Gastrocnemius medialis (tissue), 4 donors: Measurements from ENCODE around the gene TRIM36. TPM values are rescaled to one million over a fixed set of nuclear protein-coding genes. Genes with fewer than 3 reads are reported as not detected.

Experiments used
- ATAC-seq, 2 donors: fragments of 150-250 bp; one replicate each; pipeline ENCODE4 v1.9.1; 2016
- DNase-seq, 2 donors: peaks; one replicate each; pipeline ENCODE4 v3.0.0-alpha.2; 2019
- H3K27ac ChIP-seq, 4 donors: fragments of 200-600 bp; sonication (generic); 1 replicate in 1 of 4; 2 replicates in 3 of 4; pipeline ENCODE4 v1.5.1; 2016 to 2018; ENCODE audit warnings: mild to moderate bottlenecking in 2 of 4, moderate library complexity in 1 of 4
- H3K27me3 ChIP-seq, 3 donors: fragments of 200-600 bp; sonication (generic) in 2 of 3; 1 replicate in 1 of 3; 2 replicates in 2 of 3; pipeline versions ENCODE4 v1.5.1 to v1.6.0; 2016 to 2019; ENCODE audit warnings: mild to moderate bottlenecking in 1 of 3, moderate library complexity in 1 of 3
- H3K36me3 ChIP-seq, 2 donors: fragments of 200-600 bp; sonication (generic) in 1 of 2; one replicate each; pipeline ENCODE4 v1.5.1; 2017 to 2018
- H3K4me1 ChIP-seq, 2 donors: fragments of 200-600 bp; sonication (generic) in 1 of 2; one replicate each; pipeline ENCODE4 v1.5.1; 2016 to 2017; ENCODE audit warnings: mild to moderate bottlenecking in 2 of 2
- H3K4me3 ChIP-seq, 4 donors: fragments of 200-600 bp; sonication (generic) in 3 of 4; 1 replicate in 1 of 4; 2 replicates in 3 of 4; pipeline ENCODE4 v1.5.1; 2016 to 2019; ENCODE audit warnings: mild to moderate bottlenecking in 2 of 4
- H3K9me3 ChIP-seq, 3 donors: fragments of 200-600 bp; sonication (generic) in 2 of 3; 1 replicate in 1 of 3; 2 replicates in 2 of 3; pipeline ENCODE4 v1.5.1; 2016 to 2019
- POLR2A ChIP-seq, 2 donors: fragments of 450-650 bp; IDR thresholded peaks; one replicate each; pipeline ENCODE4 v1.6.1; 2017; ENCODE audit warnings: antibody characterized with exemption in 2 of 2, mild to moderate bottlenecking in 2 of 2, moderate library complexity in 2 of 2
- in situ Hi-C, 4 donors: fragments of 200-750 bp; cut with MboI; loops; one replicate each; pipeline versions ENCODE4 v1.15.0 to v1.8.0; 2017; ENCODE audit warnings: low sequenced_read_pairs in 4 of 4
- intact Hi-C: fragments of 100-400 bp; cut with DNase I; formaldehyde crosslinking; loops from one replicate; pipeline ENCODE4 v1.15.1; 2023; ENCODE audit warnings: low total_unique reads
- total RNA-seq, 4 donors: library from RNA; depleted of rRNA; stranded (reverse); fragments of >200 nt; gene quantifications; one replicate each; pipeline versions ENCODE4 v1.1.0 to v1.2.3, GENCODE V29; 2016
- TF ChIP-seq, protein P1 (sequence below), 5 experiments: fragments of 450-650 bp in 3 of 5; fragments of 200-600 bp in 2 of 5; sonication (generic) in 2 of 5; IDR thresholded peaks in 4 of 5; conservative IDR thresholded peaks in 1 of 5; 1 replicate in 4 of 5; 2 replicates in 1 of 5; pipeline ENCODE4 v1.5.1; 2016 to 2019; ENCODE audit warnings: antibody characterized with exemption in 5 of 5, mild to moderate bottlenecking in 3 of 5, moderate library complexity in 3 of 5

The TRIM36 gene
- total RNA-seq, 4 donors from 2014 or later, result 0.05 to 0.92 (median 0.53) TPM

DNA sequence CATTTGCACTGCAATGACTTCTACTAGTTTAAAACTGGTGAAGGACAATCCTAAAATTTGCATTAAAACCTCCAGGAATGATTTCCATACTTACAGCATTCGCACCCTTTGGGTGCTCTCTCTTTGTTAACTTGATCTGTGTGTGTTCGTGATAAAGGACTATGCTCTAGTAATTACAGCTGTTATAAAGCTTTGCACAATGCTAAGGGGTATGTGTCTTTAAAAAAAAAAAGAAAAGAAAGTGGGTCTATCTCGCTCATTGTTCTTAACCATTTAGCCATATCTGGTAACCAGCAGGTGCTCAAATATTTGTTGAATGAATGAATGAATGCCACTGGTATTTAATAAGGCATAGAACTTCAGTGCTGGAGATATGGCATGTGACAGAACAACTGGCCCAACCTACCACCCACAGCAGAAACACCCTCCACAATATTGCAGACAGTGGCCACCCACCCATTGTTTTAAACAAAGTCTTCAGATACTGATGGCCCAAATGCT, 8.7 kb downstream of the TRIM36 start:
- no peaks in the 10 kb centered on the region for H3K36me3 ChIP-seq
- ATAC-seq (no peak), DNase-seq (no peak)
- H3K9me3 ChIP-seq, result no peaks in the 10 kb centered on the region
- H3K4me1 ChIP-seq, result no peaks in the 10 kb centered on the region
- H3K4me3 ChIP-seq, result no peak overlapping the region
- in situ Hi-C loops (no loop called here), intact Hi-C loops (no loop called here)
- TF ChIP-seq POLR2A (IDR thresholded peaks at IDR 0.05), result no peak
- TF ChIP-seq, protein P1, sequence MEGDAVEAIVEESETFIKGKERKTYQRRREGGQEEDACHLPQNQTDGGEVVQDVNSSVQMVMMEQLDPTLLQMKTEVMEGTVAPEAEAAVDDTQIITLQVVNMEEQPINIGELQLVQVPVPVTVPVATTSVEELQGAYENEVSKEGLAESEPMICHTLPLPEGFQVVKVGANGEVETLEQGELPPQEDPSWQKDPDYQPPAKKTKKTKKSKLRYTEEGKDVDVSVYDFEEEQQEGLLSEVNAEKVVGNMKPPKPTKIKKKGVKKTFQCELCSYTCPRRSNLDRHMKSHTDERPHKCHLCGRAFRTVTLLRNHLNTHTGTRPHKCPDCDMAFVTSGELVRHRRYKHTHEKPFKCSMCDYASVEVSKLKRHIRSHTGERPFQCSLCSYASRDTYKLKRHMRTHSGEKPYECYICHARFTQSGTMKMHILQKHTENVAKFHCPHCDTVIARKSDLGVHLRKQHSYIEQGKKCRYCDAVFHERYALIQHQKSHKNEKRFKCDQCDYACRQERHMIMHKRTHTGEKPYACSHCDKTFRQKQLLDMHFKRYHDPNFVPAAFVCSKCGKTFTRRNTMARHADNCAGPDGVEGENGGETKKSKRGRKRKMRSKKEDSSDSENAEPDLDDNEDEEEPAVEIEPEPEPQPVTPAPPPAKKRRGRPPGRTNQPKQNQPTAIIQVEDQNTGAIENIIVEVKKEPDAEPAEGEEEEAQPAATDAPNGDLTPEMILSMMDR (IDR thresholded peaks at IDR 0.05 in 4 of 5, conservative IDR thresholded peaks at IDR 0.05 in 1 of 5), result no peak
- no peak overlapping the region for H3K27ac ChIP-seq
- H3K27me3 ChIP-seq, result peaks cover 0 to 3% (median 0%) of the 10 kb centered on the region in 3 donors

- H3K27ac ChIP-seq, result no peak overlapping the region
- DNase-seq (no peak), ATAC-seq (no peak)
- H3K4me3 ChIP-seq, result no peak overlapping the region
- peaks cover 0 to 4% (median 0%) of the 10 kb centered on the region in 3 donors for H3K27me3 ChIP-seq
- no peaks in the 10 kb centered on the region for H3K9me3 ChIP-seq
- TF ChIP-seq, protein P1 (IDR thresholded peaks at IDR 0.05 in 4 of 5, conservative IDR thresholded peaks at IDR 0.05 in 1 of 5), result no peak
- no peak for TF ChIP-seq POLR2A (IDR thresholded peaks at IDR 0.05)
- no peaks in the 10 kb centered on the region for H3K4me1 ChIP-seq
- intact Hi-C loops (no loop called here), in situ Hi-C loops (no loop called here)
- no peaks in the 10 kb centered on the region for H3K36me3 ChIP-seq
These were observed 18.4 kb downstream of the TRIM36 start for GRCh38 chr5:115151208-115151805.

- ATAC-seq, result no peak
- Histone ChIP-seq H3K27ac (no peak overlapping the region), H3K9me3 (no peaks in the 10 kb centered on the region), H3K36me3 (no peaks in the 10 kb centered on the region), H3K27me3 (peaks cover 0 to 4% (median 0%) of the 10 kb centered on the region in 3 donors), H3K4me1 (no peaks in the 10 kb centered on the region), H3K4me3 (no peak overlapping the region)
- intact Hi-C loops (no loop called here), in situ Hi-C loops (no loop called here)
- no peak for DNase-seq
- TF ChIP-seq, protein P1 (IDR thresholded peaks at IDR 0.05 in 4 of 5, conservative IDR thresholded peaks at IDR 0.05 in 1 of 5), result no peak
- no peak for TF ChIP-seq POLR2A (IDR thresholded peaks at IDR 0.05)
These were observed 19.2 kb downstream of the TRIM36 start for GRCh38 chr5:115150512-115150911.

DNA sequence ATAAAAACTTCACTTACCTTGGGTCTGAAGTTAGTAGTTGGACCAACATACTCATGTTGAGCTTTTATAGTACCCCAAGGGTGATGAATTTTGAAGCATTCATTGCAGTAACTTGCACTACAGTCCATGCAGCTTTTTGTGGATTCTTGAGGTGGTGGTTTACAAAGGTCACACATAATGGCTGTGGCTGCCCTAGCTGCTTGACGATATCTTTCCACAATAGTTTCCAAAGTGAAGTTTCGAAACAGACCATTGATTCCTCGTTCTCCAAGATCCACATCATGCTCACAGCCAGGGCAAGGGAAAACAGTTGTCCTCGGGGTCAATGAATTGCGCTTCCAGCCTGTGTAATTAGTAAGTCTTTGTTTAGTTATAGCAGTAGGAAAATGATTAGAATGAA, 22.7 kb downstream of the TRIM36 start:
- Histone ChIP-seq H3K27me3 (no peaks in the 10 kb centered on the region), H3K27ac (no peak overlapping the region), H3K36me3 (no peaks in the 10 kb centered on the region), H3K9me3 (no peaks in the 10 kb centered on the region), H3K4me3 (no peak overlapping the region), H3K4me1 (no peaks in the 10 kb centered on the region)
- in situ Hi-C loops (no loop called here), intact Hi-C loops (no loop called here)
- TF ChIP-seq POLR2A (IDR thresholded peaks at IDR 0.05), result no peak
- TF ChIP-seq, protein P1 (IDR thresholded peaks at IDR 0.05 in 4 of 5, conservative IDR thresholded peaks at IDR 0.05 in 1 of 5), result no peak
- no peak for ATAC-seq
- DNase-seq, result no peak

DNA sequence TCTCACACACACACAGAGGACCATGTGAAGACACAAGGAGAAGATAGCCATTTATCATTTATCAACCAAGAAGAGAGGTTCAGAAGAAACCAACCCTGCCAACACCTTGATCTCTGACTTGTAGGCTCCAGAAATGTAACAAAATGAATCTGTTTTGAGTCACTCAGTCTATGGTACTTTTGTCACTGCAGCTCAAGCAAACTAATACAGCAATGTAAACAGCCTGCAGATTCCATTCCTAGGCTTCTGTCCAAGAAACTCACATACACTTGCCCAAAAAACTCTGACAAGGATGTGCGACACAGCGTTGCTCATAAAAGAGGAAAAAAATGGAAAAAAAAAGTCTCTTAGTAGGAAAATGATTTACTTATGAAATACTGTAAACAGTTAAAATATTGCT, 33.4 kb downstream of the TRIM36 start:
- Histone ChIP-seq H3K4me3 (no peak overlapping the region), H3K27me3 (no peaks in the 10 kb centered on the region), H3K9me3 (no peaks in the 10 kb centered on the region), H3K36me3 (no peaks in the 10 kb centered on the region), H3K4me1 (no peaks in the 10 kb centered on the region), H3K27ac (no peak overlapping the region)
- ATAC-seq, result no peak
- in situ Hi-C loops, result no loop called here
- intact Hi-C loops, result no loop called here
- DNase-seq, result no peak
- TF ChIP-seq POLR2A (IDR thresholded peaks at IDR 0.05), result no peak
- TF ChIP-seq, protein P1 (IDR thresholded peaks at IDR 0.05 in 4 of 5, conservative IDR thresholded peaks at IDR 0.05 in 1 of 5), result no peak
